Measurements from ENCODE around the gene SERPINB6. TPM values are rescaled to one million over a fixed set of nuclear protein-coding genes. Genes with fewer than 3 reads are reported as not detected.

The SERPINB6 gene
- polyA plus RNA-seq, 2 of the 4 experiments (the other 2 are of a cell fraction), result 104 to 126 TPM

DNA sequence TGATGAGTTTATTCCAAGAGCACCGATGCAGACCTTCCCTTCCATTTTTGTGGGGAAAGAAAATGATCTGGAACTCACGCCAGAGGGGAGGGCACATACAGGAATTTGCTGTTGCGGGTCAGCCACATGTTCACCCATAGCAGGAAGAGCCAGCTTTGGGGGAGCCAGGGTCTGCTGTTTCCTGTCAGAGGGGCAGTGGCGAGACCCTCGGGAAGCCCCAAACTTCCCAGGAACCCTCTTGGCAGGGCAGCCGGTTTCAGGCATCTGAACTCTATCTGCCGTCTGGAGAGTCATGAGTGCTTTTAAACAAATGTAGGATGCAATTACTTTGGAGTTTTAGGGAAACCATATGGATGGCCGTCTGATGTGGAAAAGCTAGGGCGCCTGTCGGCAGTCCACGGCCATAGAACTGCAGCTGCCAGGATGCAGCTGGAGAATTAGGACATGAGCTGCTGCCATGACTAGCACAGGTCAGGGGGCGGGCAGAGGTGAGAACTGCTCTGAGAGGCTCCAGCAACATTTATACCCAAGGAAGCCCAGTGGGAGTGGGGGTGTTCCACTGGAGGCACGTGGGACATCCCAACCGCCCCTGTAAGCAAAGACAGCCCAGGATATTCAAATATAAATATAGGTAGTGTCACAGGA, 53.4 kb downstream of the SERPINB6 start:
- no peaks in the 10 kb centered on the region for H3K4me1 ChIP-seq
- WGBS (ENCODE audit: missing lambda C conversion rate), result 89% methylated on average over 12 of the region's 14 CpGs
- no peak overlapping the region for H3K4me3 ChIP-seq
- CTCF ChIA-PET, result no interaction called here
- no peak overlapping the region for H3K27ac ChIP-seq
- TF ChIP-seq KDM5A (IDR thresholded peaks at IDR 0.05) (no peak), FOXS1 (CRISPR knock-in tag; IDR thresholded peaks at IDR 0.05) (no peak), RARB (CRISPR knock-in tag; IDR thresholded peaks at IDR 0.05) (no peak), HOXB5 (CRISPR knock-in tag; IDR thresholded peaks at IDR 0.05) (no peak), MAZ (IDR thresholded peaks at IDR 0.05; ENCODE audit: borderline replicate concordance, low read depth, low read length) (no peak), TFCP2L1 (CRISPR knock-in tag; IDR thresholded peaks at IDR 0.05) (no peak)
- POLR2A ChIA-PET, result no interaction called here
- DNase-seq (ENCODE audit: low read depth in 1 of 2, low spot score in 1 of 2) (no peak), FAIRE-seq (no peak), ATAC-seq (no peak)
- no peaks in the 10 kb centered on the region for H3K9me3 ChIP-seq
- no peak overlapping the region for H3K4me2 ChIP-seq

DNA sequence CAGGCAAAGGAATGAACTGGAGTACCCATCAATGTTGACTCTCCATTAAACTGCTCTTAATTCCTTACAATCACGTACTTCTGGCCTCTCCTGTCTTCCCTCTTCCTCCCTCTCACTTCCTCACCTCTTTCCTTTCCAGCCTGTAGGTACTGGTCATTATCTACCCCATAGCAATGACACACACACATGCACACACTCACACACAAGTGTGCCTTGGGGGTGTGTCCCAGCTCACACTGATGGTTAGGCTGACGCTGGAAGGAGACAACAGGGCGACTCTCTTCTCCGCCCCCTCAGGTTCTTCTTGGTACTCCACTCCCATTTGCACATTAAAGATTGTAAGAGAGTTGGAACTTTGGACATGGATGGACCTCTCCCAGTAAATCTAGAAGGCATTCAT, 54.3 kb downstream of the SERPINB6 start:
- DNase-seq (ENCODE audit: low read depth in 1 of 2, low spot score in 1 of 2), result peak in 1 of 2 experiments; percentile 6
- TF ChIP-seq ZC3H11A (IDR thresholded peaks at IDR 0.05) (no peak), RCOR1 (IDR thresholded peaks at IDR 0.05; ENCODE audit: low read depth, low read length) (no peak), MYC (IDR thresholded peaks at IDR 0.05; ENCODE audit: borderline replicate concordance, low read length) (no peak), POLR2A (IDR thresholded peaks at IDR 0.05; ENCODE audit: low read length) (no peak), POLR2AphosphoS2 (conservative IDR thresholded peaks at IDR 0.05; ENCODE audit: low read length) (no peak), RFX5 (IDR thresholded peaks at IDR 0.05) (no peak), E2F6 (IDR thresholded peaks at IDR 0.05; ENCODE audit: borderline replicate concordance, low read depth) (no peak), RNF2 (IDR thresholded peaks at IDR 0.05; ENCODE audit: borderline replicate concordance, low read depth) (no peak)
- Histone ChIP-seq H3K9me3 (no peaks in the 10 kb centered on the region), H3K4me3 (no peak overlapping the region), H3K27ac (no peak overlapping the region), H3K4me1 (no peaks in the 10 kb centered on the region), H3K4me2 (no peak overlapping the region)
- POLR2A ChIA-PET, result no interaction called here
- CTCF ChIA-PET, result interaction anchor here (0.8 to 0.9 kb wide), 2 partner anchors 25 to 59 kb away, joined by 3 read pairs; no protein-coding TSS in a partner anchor
- peak; percentile 54 to 62; a peak in 3 of 6 replicates for ATAC-seq
- 83% methylated on average over 4 of the region's 4 CpGs for WGBS (ENCODE audit: missing lambda C conversion rate)
- no peak for FAIRE-seq

DNA sequence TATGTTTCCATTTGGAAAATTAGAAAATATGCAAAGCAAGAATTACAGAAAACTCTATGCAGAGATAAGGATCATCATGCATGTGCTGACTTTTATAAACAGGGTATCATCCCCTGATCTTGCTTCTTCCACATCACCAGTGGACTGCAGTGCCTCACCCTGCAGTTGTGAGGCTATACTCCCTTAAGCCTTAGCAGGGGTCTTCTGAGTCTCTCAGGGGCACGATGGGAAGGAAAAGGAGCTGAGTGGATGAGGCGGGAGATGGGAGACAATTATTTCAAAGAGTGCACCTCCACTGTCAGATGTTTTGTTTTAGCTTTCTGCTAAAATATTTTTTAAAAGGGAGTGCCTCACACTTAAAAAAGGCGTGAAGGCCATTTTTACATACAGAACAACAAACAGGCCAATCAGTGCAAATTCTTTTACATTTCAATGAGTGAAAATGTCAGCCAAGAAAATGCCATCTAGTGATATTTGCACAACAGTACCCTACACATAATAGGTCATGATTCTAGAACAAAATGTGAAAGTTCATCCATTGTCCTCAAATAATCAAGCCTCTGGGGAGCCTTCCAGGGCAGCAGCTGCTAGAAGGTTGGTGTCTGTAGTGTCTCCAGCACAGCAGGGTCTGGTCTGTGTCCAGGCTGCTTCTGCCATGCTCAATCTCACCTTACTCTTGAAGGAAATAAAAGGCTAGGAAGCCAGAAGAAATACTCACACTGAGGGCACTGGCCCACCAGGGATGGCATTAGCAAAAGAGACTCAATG, 55.0 kb downstream of the SERPINB6 start:
- no peak overlapping the region for H3K27ac ChIP-seq
- TF ChIP-seq RARB (CRISPR knock-in tag; IDR thresholded peaks at IDR 0.05) (no peak), HEYL (CRISPR knock-in tag; IDR thresholded peaks at IDR 0.05) (no peak), ZNF302 (CRISPR knock-in tag; IDR thresholded peaks at IDR 0.05) (no peak)
- ChIA-PET POLR2A (no interaction called here), CTCF (interaction anchor here (0.8 to 0.9 kb wide), 2 partner anchors 24 to 60 kb away, joined by 3 read pairs; no protein-coding TSS in a partner anchor)
- FAIRE-seq (no peak), ATAC-seq (no peak), DNase-seq (ENCODE audit: low read depth in 1 of 2, low spot score in 1 of 2) (no peak)
- no peaks in the 10 kb centered on the region for H3K4me1 ChIP-seq
- no peak overlapping the region for H3K4me2 ChIP-seq
- WGBS (ENCODE audit: missing lambda C conversion rate), result 75% methylated on average over 3 of the region's 3 CpGs
- H3K4me3 ChIP-seq, result no peak overlapping the region
- H3K9me3 ChIP-seq, result no peaks in the 10 kb centered on the region

GRCh38 chr6:2915150-2915549, 56.2 kb downstream of the SERPINB6 start:
- CTCF ChIA-PET, result interaction anchor here (0.6 to 2.5 kb wide), 4 partner anchors 13 to 69 kb away, joined by 3 to 22 read pairs (median 4); no protein-coding TSS in a partner anchor
- Histone ChIP-seq H3K9me3 (no peaks in the 10 kb centered on the region), H3K27ac (no peak overlapping the region), H3K4me1 (no peaks in the 10 kb centered on the region), H3K4me3 (no peak overlapping the region), H3K4me2 (no peak overlapping the region)
- no peak for ATAC-seq
- no peak for DNase-seq (ENCODE audit: low read depth in 1 of 2, low spot score in 1 of 2)
- POLR2A ChIA-PET, result no interaction called here
- no peak for TF ChIP-seq KDM1A (IDR thresholded peaks at IDR 0.05; ENCODE audit: low read depth)
- TF ChIP-seq HEYL (CRISPR knock-in tag; IDR thresholded peaks at IDR 0.05), result no peak
- FAIRE-seq, result no peak
- 78% methylated on average over 2 of the region's 3 CpGs for WGBS (ENCODE audit: missing lambda C conversion rate)

Data from A549 (cell line).